Ovary (tissue), 3 donors: Measurements from ENCODE around the gene AMFR.

ENCODE experiments used
- EP300 ChIP-seq: sonication (generic); formaldehyde crosslinking; IDR thresholded peaks from one replicate; pipeline ENCODE4 v1.6.1; 2017; ENCODE audit warnings: antibody characterized with exemption
- POLR2A ChIP-seq: fragments of 450-650 bp; IDR thresholded peaks from one replicate; pipeline ENCODE4 v1.6.1; 2017; ENCODE audit warnings: antibody characterized with exemption, mild to moderate bottlenecking, moderate library complexity
- TF ChIP-seq, protein P1 (sequence below), 3 donors: fragments of 450-650 bp in 2 of 3; fragments of 200-600 bp in 1 of 3; IDR thresholded peaks; one replicate each; pipeline versions ENCODE4 v1.5.1 to v1.8.0; 2016 to 2022; ENCODE audit warnings: antibody characterized with exemption in 3 of 3, mild to moderate bottlenecking in 1 of 3
- donor health status: DM: no; HTN: no; CAD: no.

DNA sequence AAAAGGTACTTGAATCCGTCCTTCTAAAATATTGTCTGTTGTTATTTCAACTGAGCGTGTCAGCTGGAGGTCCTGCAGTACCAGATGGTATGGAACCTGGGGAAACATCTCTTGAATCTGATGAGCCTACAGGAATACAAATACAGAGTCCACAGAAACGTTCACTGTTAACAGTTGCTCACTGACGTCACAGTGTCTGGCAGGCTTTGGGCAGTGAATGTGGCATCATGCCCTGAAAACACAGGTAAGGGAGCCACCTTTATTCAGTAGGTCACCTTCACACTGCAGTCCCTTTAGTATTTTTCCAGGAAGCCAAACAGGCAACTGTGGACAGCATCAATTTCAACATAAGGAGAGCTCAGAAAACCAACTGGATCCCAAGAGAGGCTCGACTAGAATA, 56.1 kb downstream of the AMFR start:
- TF ChIP-seq EP300 (no peak), POLR2A (no peak)
- TF ChIP-seq, protein P1, sequence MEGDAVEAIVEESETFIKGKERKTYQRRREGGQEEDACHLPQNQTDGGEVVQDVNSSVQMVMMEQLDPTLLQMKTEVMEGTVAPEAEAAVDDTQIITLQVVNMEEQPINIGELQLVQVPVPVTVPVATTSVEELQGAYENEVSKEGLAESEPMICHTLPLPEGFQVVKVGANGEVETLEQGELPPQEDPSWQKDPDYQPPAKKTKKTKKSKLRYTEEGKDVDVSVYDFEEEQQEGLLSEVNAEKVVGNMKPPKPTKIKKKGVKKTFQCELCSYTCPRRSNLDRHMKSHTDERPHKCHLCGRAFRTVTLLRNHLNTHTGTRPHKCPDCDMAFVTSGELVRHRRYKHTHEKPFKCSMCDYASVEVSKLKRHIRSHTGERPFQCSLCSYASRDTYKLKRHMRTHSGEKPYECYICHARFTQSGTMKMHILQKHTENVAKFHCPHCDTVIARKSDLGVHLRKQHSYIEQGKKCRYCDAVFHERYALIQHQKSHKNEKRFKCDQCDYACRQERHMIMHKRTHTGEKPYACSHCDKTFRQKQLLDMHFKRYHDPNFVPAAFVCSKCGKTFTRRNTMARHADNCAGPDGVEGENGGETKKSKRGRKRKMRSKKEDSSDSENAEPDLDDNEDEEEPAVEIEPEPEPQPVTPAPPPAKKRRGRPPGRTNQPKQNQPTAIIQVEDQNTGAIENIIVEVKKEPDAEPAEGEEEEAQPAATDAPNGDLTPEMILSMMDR (IDR thresholded peaks at IDR 0.05) = no peak
